ENCODE measurements around the gene CYP4V2. TPM values are rescaled to one million over a fixed set of nuclear protein-coding genes. Genes with fewer than 3 reads are reported as not detected.

The CYP4V2 gene
- total RNA-seq, 4 donors from 2014 or later, result 4.3 to 14.7 (median 4.8) TPM

DNA sequence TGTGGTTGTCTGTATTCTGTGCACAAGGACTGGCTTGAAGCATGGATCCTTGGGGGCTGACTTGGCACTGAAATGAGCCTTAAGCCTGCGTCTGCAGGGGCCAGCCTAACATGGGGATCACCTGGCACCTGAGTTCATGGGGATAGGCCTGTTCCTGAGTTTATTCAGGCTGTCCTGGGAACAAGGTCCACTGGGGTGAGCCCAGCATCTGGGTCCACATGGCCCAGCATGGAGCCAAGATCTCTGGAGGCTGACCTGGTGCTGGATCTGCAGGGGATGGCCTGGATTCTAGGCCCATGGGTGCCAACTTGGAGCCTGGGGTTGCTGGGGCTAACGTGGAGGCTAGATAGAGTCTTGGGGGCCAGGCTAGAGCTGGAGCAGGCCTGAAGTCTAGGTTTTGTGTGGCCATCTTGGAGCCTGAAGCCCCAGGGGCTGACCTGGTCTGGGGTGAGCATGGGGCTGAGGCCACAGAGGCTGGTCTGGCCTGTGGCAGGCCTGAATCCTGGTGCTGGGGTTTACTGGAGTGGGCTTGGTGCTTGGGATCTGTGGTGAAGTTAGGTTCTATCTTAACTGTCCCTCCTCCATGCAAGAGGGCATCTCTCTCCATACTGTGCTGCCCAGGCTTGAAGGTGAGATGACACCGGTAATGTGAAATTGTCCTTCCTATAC, 35.3 kb downstream of the CYP4V2 start:
- H3K4me3 ChIP-seq (ENCODE audit: low read depth, poor library complexity, severe bottlenecking), result no peak overlapping the region
- no peak for TF ChIP-seq POLR2A (IDR thresholded peaks at IDR 0.05)
- TF ChIP-seq, protein P1, sequence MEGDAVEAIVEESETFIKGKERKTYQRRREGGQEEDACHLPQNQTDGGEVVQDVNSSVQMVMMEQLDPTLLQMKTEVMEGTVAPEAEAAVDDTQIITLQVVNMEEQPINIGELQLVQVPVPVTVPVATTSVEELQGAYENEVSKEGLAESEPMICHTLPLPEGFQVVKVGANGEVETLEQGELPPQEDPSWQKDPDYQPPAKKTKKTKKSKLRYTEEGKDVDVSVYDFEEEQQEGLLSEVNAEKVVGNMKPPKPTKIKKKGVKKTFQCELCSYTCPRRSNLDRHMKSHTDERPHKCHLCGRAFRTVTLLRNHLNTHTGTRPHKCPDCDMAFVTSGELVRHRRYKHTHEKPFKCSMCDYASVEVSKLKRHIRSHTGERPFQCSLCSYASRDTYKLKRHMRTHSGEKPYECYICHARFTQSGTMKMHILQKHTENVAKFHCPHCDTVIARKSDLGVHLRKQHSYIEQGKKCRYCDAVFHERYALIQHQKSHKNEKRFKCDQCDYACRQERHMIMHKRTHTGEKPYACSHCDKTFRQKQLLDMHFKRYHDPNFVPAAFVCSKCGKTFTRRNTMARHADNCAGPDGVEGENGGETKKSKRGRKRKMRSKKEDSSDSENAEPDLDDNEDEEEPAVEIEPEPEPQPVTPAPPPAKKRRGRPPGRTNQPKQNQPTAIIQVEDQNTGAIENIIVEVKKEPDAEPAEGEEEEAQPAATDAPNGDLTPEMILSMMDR (IDR thresholded peaks at IDR 0.05), result no peak
- intact Hi-C loops (cut with DNase I; ENCODE audit: low total_unique reads), result no loop called here
- 100% methylated on average over 2 to 3 of the region's 3 CpGs for WGBS, 2 donors
- DNase-seq (ENCODE audit: low spot score in 2 of 2), result no peak

GRCh38 chr4:186227221-186227620, 35.9 kb downstream of the CYP4V2 start, which contains the start of gene KLKB1:
Gene KLKB1, plus strand, starts transcription at chr4:186227507. Its CDS starts 689 bp downstream, at chr4:186228196.
- TF ChIP-seq, protein P1 (IDR thresholded peaks at IDR 0.05), result no peak
- TF ChIP-seq POLR2A (IDR thresholded peaks at IDR 0.05), result no peak
- intact Hi-C loops (cut with DNase I; ENCODE audit: low total_unique reads), result no loop called here
- no peak for DNase-seq (ENCODE audit: low spot score in 2 of 2)
- 53 to 56% methylated on average over 5 of the region's 5 CpGs for WGBS, 2 donors
- H3K4me3 ChIP-seq (ENCODE audit: low read depth, poor library complexity, severe bottlenecking), result no peak within 1 kb of the TSS

GRCh38 chr4:186227744-186228513, 36.6 kb downstream of the CYP4V2 start:
- no peak for DNase-seq (ENCODE audit: low spot score in 2 of 2)

DNA sequence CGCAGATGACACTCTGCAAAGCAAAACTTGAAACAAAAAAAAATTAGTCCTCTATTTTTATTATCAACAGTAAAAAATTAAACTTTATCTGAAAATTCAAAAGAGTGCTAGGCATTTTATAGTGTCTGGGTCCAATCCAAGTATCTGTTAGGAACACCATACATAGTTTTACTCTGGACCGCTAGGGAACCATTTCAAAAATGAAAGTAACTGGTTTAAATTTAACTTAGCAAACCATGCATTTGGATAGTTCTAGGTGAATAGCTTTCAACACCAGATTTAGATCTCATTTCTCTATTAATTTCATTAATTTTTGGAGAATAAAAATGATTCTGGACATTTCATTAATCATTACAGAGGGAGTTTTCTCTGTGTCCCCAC, 37.1 kb downstream of the CYP4V2 start:
- H3K4me3 ChIP-seq (ENCODE audit: low read depth, poor library complexity, severe bottlenecking), result no peak overlapping the region
- intact Hi-C loops (cut with DNase I; ENCODE audit: low total_unique reads), result no loop called here
- DNase-seq (ENCODE audit: low spot score in 2 of 2), result no peak
- 70 to 75% methylated on average over 2 of the region's 2 CpGs for WGBS, 2 donors
- TF ChIP-seq, protein P1 (IDR thresholded peaks at IDR 0.05), result no peak
- TF ChIP-seq POLR2A (IDR thresholded peaks at IDR 0.05), result no peak

More at GRCh38 chr4:186227744-186228513, 36.6 kb downstream of the CYP4V2 start:
- H3K4me3 ChIP-seq (ENCODE audit: low read depth, poor library complexity, severe bottlenecking), result no peak overlapping the region
- 15 to 18% methylated on average over 2 of the region's 2 CpGs for whole genome bisulfite sequencing, 2 donors
- intact Hi-C loops (cut with DNase I; ENCODE audit: low total_unique reads), result no loop called here
- TF ChIP-seq, protein P1 (IDR thresholded peaks at IDR 0.05), result no peak

- H3K4me3 ChIP-seq (ENCODE audit: low read depth, poor library complexity, severe bottlenecking), result no peak overlapping the region
- no peak for DNase-seq (ENCODE audit: low spot score in 2 of 2)
- 55 to 75% methylated on average over 2 of the region's 2 CpGs for WGBS, 2 donors
- intact Hi-C loops (cut with DNase I; ENCODE audit: low total_unique reads), result no loop called here
- TF ChIP-seq, protein P1 (IDR thresholded peaks at IDR 0.05), result no peak
- TF ChIP-seq POLR2A (IDR thresholded peaks at IDR 0.05), result no peak
These were observed 43.0 kb downstream of the CYP4V2 start for GRCh38 chr4:186234367-186234766.

Data from lower leg skin (tissue), 4 donors.